Fibroblast of lung (primary cell): ENCODE measurements around the gene RNASE8. TPM values are rescaled to one million over a fixed set of nuclear protein-coding genes. Genes with fewer than 3 reads are reported as not detected.

Source experiments
- DNase-seq, 2 donors: peaks; one replicate each; pipeline versions ENCODE4 v3.0.0 to v3.0.0-alpha.2; 2010; ENCODE audit warnings: low read depth in 2 of 2
- H2AFZ ChIP-seq: 2 replicates; pipeline ENCODE4 v1.5.1; 2012; ENCODE audit warnings: low read length, control low read depth, inconsistent platforms
- H3K27ac ChIP-seq: 2 replicates; pipeline ENCODE4 v1.5.1; 2011; ENCODE audit warnings: low read length, control low read depth; ENCODE audit not compliant: insufficient read depth
- H3K27me3 ChIP-seq: 2 replicates; pipeline ENCODE4 v1.5.1; 2011; ENCODE audit warnings: mild to moderate bottlenecking, low read length; ENCODE audit not compliant: control insufficient read depth, insufficient read depth
- H3K36me3 ChIP-seq: 2 replicates; pipeline ENCODE4 v1.5.1; 2011; ENCODE audit warnings: low read length; ENCODE audit not compliant: control insufficient read depth, insufficient read depth
- H3K4me1 ChIP-seq: 2 replicates; pipeline ENCODE4 v1.5.1; 2011; ENCODE audit warnings: low read length; ENCODE audit not compliant: control insufficient read depth, insufficient read depth; ENCODE audit errors: extremely low read depth
- H3K4me2 ChIP-seq: 2 replicates; pipeline ENCODE4 v1.5.1; 2011; ENCODE audit warnings: low read length, control low read depth; ENCODE audit not compliant: insufficient read depth; ENCODE audit errors: extremely low read depth
- H3K4me3 ChIP-seq, 4 experiments: fragments of 200-600 bp in 1 of 4; sonication (generic) in 1 of 4; replicated peaks in 1 of 4; 2 replicates each; pipeline ENCODE4 v1.5.1; 2011 to 2016; ENCODE audit warnings: low read length in 4 of 4, low read depth in 3 of 4, mild to moderate bottlenecking in 3 of 4, control low read depth in 2 of 4, inconsistent platforms in 1 of 4, mixed read lengths in 1 of 4; ENCODE audit not compliant: insufficient read depth in 1 of 4; ENCODE audit errors: control extremely low read depth in 1 of 4
- H3K79me2 ChIP-seq: 2 replicates; pipeline ENCODE4 v1.5.1; 2012; ENCODE audit warnings: mild to moderate bottlenecking, low read length, inconsistent platforms; ENCODE audit not compliant: control insufficient read depth, insufficient read depth
- H3K9ac ChIP-seq: 2 replicates; pipeline ENCODE4 v1.5.1; 2011; ENCODE audit warnings: mild to moderate bottlenecking, low read length, control low read depth; ENCODE audit not compliant: insufficient read depth
- H3K9me3 ChIP-seq: 2 replicates; pipeline ENCODE4 v1.5.1; 2012; ENCODE audit warnings: low read depth, low read length; ENCODE audit not compliant: control insufficient read depth, insufficient read depth
- H4K20me1 ChIP-seq: 2 replicates; pipeline ENCODE4 v1.5.1; 2011; ENCODE audit warnings: low read length; ENCODE audit not compliant: control insufficient read depth, insufficient read depth; ENCODE audit errors: extremely low read depth
- CTCF ChIP-seq, 2 donors: IDR thresholded peaks in 1 of 2; conservative IDR thresholded peaks in 1 of 2; 1 replicate in 1 of 2; 2 replicates in 1 of 2; pipeline ENCODE4 v1.5.1; 2011 to 2012; ENCODE audit warnings: low read length in 2 of 2, control low read depth in 1 of 2, inconsistent platforms in 1 of 2, low read depth in 1 of 2, mild to moderate bottlenecking in 1 of 2
- EZH2 ChIP-seq: IDR thresholded peaks from 2 replicates; pipeline ENCODE4 v1.5.1; 2012; ENCODE audit warnings: low read length, control low read depth, mild to moderate bottlenecking; ENCODE audit errors: missing control alignments
- polyA plus RNA-seq, 2 donors: library from polyadenylated mRNA; depleted of rRNA in 1 of 2; stranded (reverse) in 1 of 2; unstranded in 1 of 2; fragments of >200 nt; gene quantifications; 2 replicates each; pipeline ENCODE4 v1.2.1, GENCODE V29; 2011 to 2012; ENCODE audit warnings: missing spikeins in 1 of 2
- total RNA-seq: library from RNA; depleted of rRNA; stranded (reverse); fragments of >200 nt; gene quantifications from 2 replicates; pipeline ENCODE4 v1.2.1, GENCODE V29; 2014

The RNASE8 gene
- total and polyA plus RNA-seq, 2 donors (not counting 1 experiment from before 2014, with no cell fraction given): not detected

DNA sequence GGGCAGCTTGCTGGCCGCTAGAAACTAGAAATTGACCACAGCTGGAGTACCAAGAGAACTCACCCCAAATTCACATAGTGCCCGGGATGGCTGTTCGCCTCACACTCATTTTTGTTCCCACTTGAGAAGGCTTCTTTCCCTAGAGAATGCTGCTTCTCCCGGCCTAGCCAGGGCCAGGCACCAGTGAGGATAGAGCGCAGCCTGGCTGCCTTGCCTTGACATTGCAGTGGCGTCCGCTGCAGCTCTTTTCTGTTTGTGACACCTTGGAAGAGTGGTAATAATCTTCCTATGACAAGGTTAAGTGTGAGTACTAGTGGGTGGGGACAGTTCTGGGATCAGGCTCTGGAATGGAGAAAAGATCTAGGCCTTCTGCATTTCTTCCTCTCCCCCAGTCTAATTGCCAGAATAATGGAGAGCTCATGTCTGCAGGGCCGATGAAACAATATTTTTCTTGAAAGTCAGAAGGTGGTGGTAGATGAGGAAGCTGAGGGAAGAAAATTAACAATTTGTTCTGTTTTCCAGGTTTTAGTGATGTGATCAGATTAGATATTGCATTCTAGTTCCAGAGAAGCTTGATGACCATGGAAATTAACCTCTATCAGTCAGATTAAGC, 46.9 kb downstream of the RNASE8 start:
- Histone ChIP-seq H3K79me2 (no peaks in the 10 kb centered on the region), H3K27me3 (peaks cover 3% of the 10 kb centered on the region), H3K4me3 (peak overlapping the region; percentile 69 to 80 (median 76)), H3K27ac (peak overlapping the region; percentile 98), H3K9ac (peak overlapping the region; percentile 99), H3K36me3 (no peaks in the 10 kb centered on the region), H3K4me2 (peak overlapping the region; percentile 95), H3K9me3 (no peaks in the 10 kb centered on the region), H3K4me1 (peaks cover 14% of the 10 kb centered on the region), H2AFZ (peak overlapping the region; percentile 91), H4K20me1 (no peaks in the 10 kb centered on the region)
- DNase-seq: peak; percentile 76 to 81
- TF ChIP-seq EZH2: no peak
- TF ChIP-seq CTCF (conservative IDR thresholded peaks at IDR 0.05 in 1 of 2, IDR thresholded peaks at IDR 0.05 in 1 of 2; ENCODE audit: low read depth in 1 of 2, low read length in 2 of 2): peak; percentile 100

DNA sequence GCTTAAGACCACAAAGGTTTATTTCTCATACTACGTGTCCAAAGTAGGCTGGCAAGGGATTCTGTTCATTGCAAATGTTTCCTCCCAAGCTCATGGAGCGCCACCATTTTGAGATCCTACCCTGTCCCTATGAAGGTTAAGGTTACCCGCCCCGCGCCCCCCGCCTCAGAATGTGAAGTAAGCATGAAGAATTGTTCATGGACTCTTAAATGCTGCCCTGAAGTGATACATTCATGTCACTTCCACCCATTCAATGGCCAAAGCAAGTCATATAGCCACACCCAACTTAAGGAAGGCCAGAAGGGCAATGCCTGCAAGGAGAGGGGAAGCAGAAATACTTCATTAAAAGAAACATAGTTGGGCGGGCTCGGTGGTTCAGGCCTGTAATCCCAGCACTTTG, 47.5 kb downstream of the RNASE8 start:
- TF ChIP-seq CTCF (conservative IDR thresholded peaks at IDR 0.05 in 1 of 2, IDR thresholded peaks at IDR 0.05 in 1 of 2; ENCODE audit: low read depth in 1 of 2, low read length in 2 of 2): no peak
- no peak for TF ChIP-seq EZH2
- Histone ChIP-seq H3K27me3 (peaks cover 7% of the 10 kb centered on the region), H4K20me1 (no peaks in the 10 kb centered on the region), H3K4me2 (no peak overlapping the region), H3K9ac (no peak overlapping the region), H3K79me2 (no peaks in the 10 kb centered on the region), H2AFZ (no peak overlapping the region), H3K27ac (no peak overlapping the region), H3K36me3 (no peaks in the 10 kb centered on the region), H3K4me1 (peaks cover 14% of the 10 kb centered on the region), H3K9me3 (no peaks in the 10 kb centered on the region), H3K4me3 (no peak overlapping the region)
- DNase-seq: no peak

DNA sequence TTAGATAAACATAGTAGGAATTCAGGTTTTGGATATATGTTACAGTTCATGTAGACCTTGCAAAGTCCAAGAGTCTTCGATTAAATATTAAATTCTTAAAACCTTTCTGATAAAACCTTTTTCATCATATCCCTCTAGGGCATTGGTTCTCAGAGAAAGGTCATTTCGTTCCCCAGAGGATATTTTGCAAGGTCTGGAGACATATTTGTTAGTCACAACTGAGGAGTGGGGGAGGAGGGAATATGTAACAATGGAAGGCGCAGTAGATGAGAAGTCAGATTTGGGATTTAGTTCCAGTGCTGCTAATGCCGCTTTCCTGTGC, 48.5 kb downstream of the RNASE8 start:
- peaks cover 14% of the 10 kb centered on the region for H3K4me1 ChIP-seq
- H4K20me1 ChIP-seq: no peaks in the 10 kb centered on the region
- H3K9ac ChIP-seq: no peak overlapping the region
- H3K9me3 ChIP-seq: no peaks in the 10 kb centered on the region
- H3K4me3 ChIP-seq: no peak overlapping the region
- no peaks in the 10 kb centered on the region for H3K36me3 ChIP-seq
- peak in 1 of 2 donors; percentile 47 for DNase-seq
- H3K4me2 ChIP-seq: peak overlapping the region; percentile 27
- peaks cover 7% of the 10 kb centered on the region for H3K27me3 ChIP-seq
- H3K27ac ChIP-seq: no peak overlapping the region
- TF ChIP-seq EZH2 (no peak), CTCF (conservative IDR thresholded peaks at IDR 0.05 in 1 of 2, IDR thresholded peaks at IDR 0.05 in 1 of 2; ENCODE audit: low read depth in 1 of 2, low read length in 2 of 2) (no peak)
- H2AFZ ChIP-seq: no peak overlapping the region
- H3K79me2 ChIP-seq: no peaks in the 10 kb centered on the region
